ENCODE results near the gene ROBO1. TPM values are rescaled to one million over a fixed set of nuclear protein-coding genes. Genes with fewer than 3 reads are reported as not detected.

The ROBO1 gene
- total RNA-seq, 1 donor from 2014 or later: 27.1 TPM

- no peak overlapping the region for H3K27ac ChIP-seq
- TF ChIP-seq CTCF (IDR thresholded peaks at IDR 0.05): no peak
- ATAC-seq (no peak), DNase-seq (no peak)
- H3K4me1 ChIP-seq: no peaks in the 10 kb centered on the region
- intact Hi-C loops (cut with DNase I): no loop called here
- no peak overlapping the region for H3K4me3 ChIP-seq
- H3K9me3 ChIP-seq: no peaks in the 10 kb centered on the region
- no peaks in the 10 kb centered on the region for H3K36me3 ChIP-seq
- no peaks in the 10 kb centered on the region for H3K27me3 ChIP-seq
These were observed 907.2 kb downstream of the ROBO1 start for GRCh38 chr3:78860567-78860966.

GRCh38 chr3:78858910-78859309 is 908.9 kb downstream of the ROBO1 start:
- TF ChIP-seq CTCF (IDR thresholded peaks at IDR 0.05): no peak
- intact Hi-C loops (cut with DNase I): no loop called here
- no peak for ATAC-seq
- no peak overlapping the region for H3K4me3 ChIP-seq
- DNase-seq: no peak
- no peak overlapping the region for H3K27ac ChIP-seq
- H3K27me3 ChIP-seq: no peaks in the 10 kb centered on the region
- no peaks in the 10 kb centered on the region for H3K36me3 ChIP-seq
- no peaks in the 10 kb centered on the region for H3K9me3 ChIP-seq
- H3K4me1 ChIP-seq: no peaks in the 10 kb centered on the region

- DNase-seq (no peak), ATAC-seq (no peak)
- intact Hi-C loops (cut with DNase I): no loop called here
- Histone ChIP-seq H3K9me3 (no peaks in the 10 kb centered on the region), H3K27ac (no peak overlapping the region), H3K4me3 (no peak overlapping the region), H3K4me1 (no peaks in the 10 kb centered on the region), H3K27me3 (no peaks in the 10 kb centered on the region), H3K36me3 (no peaks in the 10 kb centered on the region)
- no peak for TF ChIP-seq CTCF (IDR thresholded peaks at IDR 0.05)
These were observed 909.6 kb downstream of the ROBO1 start for GRCh38 chr3:78858174-78858573.

GRCh38 chr3:78857494-78858111 is 910.2 kb downstream of the ROBO1 start:
- no peaks in the 10 kb centered on the region for H3K4me1 ChIP-seq
- no peaks in the 10 kb centered on the region for H3K36me3 ChIP-seq
- intact Hi-C loops (cut with DNase I): no loop called here
- DNase-seq (no peak), ATAC-seq (no peak)
- no peak for TF ChIP-seq CTCF (IDR thresholded peaks at IDR 0.05)
- no peaks in the 10 kb centered on the region for H3K27me3 ChIP-seq
- H3K27ac ChIP-seq: no peak overlapping the region
- no peaks in the 10 kb centered on the region for H3K9me3 ChIP-seq
- H3K4me3 ChIP-seq: no peak overlapping the region

- Histone ChIP-seq H3K36me3 (no peaks in the 10 kb centered on the region), H3K9me3 (no peaks in the 10 kb centered on the region), H3K4me1 (no peaks in the 10 kb centered on the region), H3K27ac (no peak overlapping the region), H3K27me3 (no peaks in the 10 kb centered on the region), H3K4me3 (no peak overlapping the region)
- no peak for TF ChIP-seq CTCF (IDR thresholded peaks at IDR 0.05)
- intact Hi-C loops (cut with DNase I): no loop called here
- ATAC-seq (no peak), DNase-seq (no peak)
These were observed 911.6 kb downstream of the ROBO1 start for GRCh38 chr3:78856164-78856563.

- Histone ChIP-seq H3K27ac (no peak overlapping the region), H3K27me3 (no peaks in the 10 kb centered on the region), H3K9me3 (no peaks in the 10 kb centered on the region), H3K4me3 (no peak overlapping the region), H3K36me3 (no peaks in the 10 kb centered on the region), H3K4me1 (no peaks in the 10 kb centered on the region)
- DNase-seq (no peak), ATAC-seq (no peak)
- TF ChIP-seq CTCF (IDR thresholded peaks at IDR 0.05): no peak
- intact Hi-C loops (cut with DNase I): no loop called here
These were observed 912.6 kb downstream of the ROBO1 start for GRCh38 chr3:78855190-78855589.

Data from upper lobe of right lung (tissue), 1 donor.